Testis (tissue), 3 donors: ENCODE results near the gene GSG1L. TPM values are rescaled to one million over a fixed set of nuclear protein-coding genes. Genes with fewer than 3 reads are reported as not detected.

Experiments used
- DNase-seq: peaks from one replicate; pipeline ENCODE4 v3.0.0-alpha.2; 2019
- H3K27ac ChIP-seq, 2 donors: fragments of 200-600 bp; sonication (generic); one replicate each; pipeline ENCODE4 v1.5.1; 2019
- H3K27me3 ChIP-seq: fragments of 200-600 bp; sonication (generic); one replicate; pipeline ENCODE4 v1.5.1; 2019
- H3K36me3 ChIP-seq: fragments of 200-600 bp; sonication (generic); one replicate; pipeline ENCODE4 v1.5.1; 2017; ENCODE audit warnings: low read depth; ENCODE audit errors: missing control alignments
- H3K4me1 ChIP-seq: fragments of 200-600 bp; sonication (generic); one replicate; pipeline ENCODE4 v1.5.1; 2019
- H3K4me3 ChIP-seq, 2 donors: fragments of 200-600 bp; sonication (generic); one replicate each; pipeline ENCODE4 v1.5.1; 2017 to 2019
- H3K9me3 ChIP-seq: fragments of 200-600 bp; sonication (generic); one replicate; pipeline ENCODE4 v1.5.1; 2017
- POLR2A ChIP-seq: fragments of 450-650 bp; IDR thresholded peaks from one replicate; pipeline ENCODE4 v1.6.1; 2017; ENCODE audit warnings: antibody characterized with exemption, mild to moderate bottlenecking, moderate library complexity
- WGBS, 2 donors: methylation state at CpG; one replicate each; pipeline ENCODE4 v1.1.5; 2018; 5-methylcytosine and 5-hydroxymethylcytosine counted together
- intact Hi-C: fragments of 100-400 bp; cut with DNase I; formaldehyde crosslinking; loops from one replicate; pipeline ENCODE4 v1.15.1; 2023; ENCODE audit warnings: low total_unique reads
- polyA plus RNA-seq: library from polyadenylated mRNA; stranded (reverse); fragments of 350-450 nt; fragmentation: Illumina TruSeq; extraction: RNeasy Lipid Tissue Mini Kit (QIAGEN cat#74804); gene quantifications from one replicate; pipeline ENCODE4 v1.2.3, GENCODE V29; 2014; ENCODE audit warnings: low read depth, low replicate concordance; ENCODE audit not compliant: insufficient read depth
- total RNA-seq, 2 donors: library from RNA; depleted of rRNA; stranded (reverse); fragments of >200 nt; gene quantifications; one replicate each; pipeline ENCODE4 v1.2.3, GENCODE V29; 2016
- TF ChIP-seq, protein P1 (sequence below), 3 experiments: fragments of 450-650 bp in 2 of 3; fragments of 200-600 bp in 1 of 3; sonication (generic) in 1 of 3; IDR thresholded peaks; one replicate each; pipeline ENCODE4 v1.5.1; 2016 to 2019; ENCODE audit warnings: antibody characterized with exemption in 3 of 3, mild to moderate bottlenecking in 2 of 3, moderate library complexity in 1 of 3

Gene GSG1L
- total and polyA plus RNA-seq, 3 donors from 2014 or later = 1.1 to 2.8 (median 1.9) TPM

DNA sequence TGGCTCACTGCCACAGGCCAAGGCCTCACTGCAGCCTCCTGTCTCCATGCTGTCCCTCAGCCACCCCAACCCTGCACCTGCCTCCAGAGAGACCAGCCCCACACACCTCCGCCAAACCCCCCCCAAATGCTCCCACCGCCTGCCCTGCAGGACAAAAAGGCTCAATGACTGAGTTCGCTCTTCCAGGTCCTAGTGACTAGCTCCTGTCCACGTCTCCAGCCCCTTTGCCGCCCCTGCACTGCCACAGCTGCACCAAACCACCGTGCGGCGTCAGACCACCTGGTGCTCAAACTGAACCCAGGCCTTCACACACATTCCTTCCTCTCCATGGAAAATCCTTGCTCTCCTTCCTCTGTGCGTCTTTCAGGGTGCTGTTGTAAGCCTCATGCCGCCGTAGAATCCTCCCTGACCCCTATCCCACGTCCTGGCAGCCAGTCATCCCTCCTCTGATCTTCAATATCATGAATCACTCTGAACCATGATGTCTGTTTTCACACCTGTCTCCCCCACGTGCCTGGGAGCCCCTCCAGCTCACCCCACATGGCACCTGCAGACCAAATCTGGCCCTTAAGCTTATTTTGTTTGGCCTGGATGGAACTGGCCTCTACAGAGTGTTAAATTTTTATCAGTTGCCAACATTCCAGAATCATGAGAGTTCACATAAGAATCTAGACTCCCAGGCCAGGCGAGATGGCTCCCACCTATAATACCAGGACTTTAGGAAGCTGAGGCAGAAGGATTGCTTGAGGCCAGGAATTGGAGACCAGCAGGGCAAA lies 4.3 kb upstream of the GSG1L start:
- DNase-seq = no peak
- H3K27me3 ChIP-seq = no peaks in the 10 kb centered on the region
- intact Hi-C loops = no loop called here
- no peak overlapping the region for H3K27ac ChIP-seq
- no peaks in the 10 kb centered on the region for H3K4me1 ChIP-seq
- no peak overlapping the region for H3K4me3 ChIP-seq
- WGBS, 2 donors = 79 to 81% methylated on average over 14 of the region's 14 CpGs
- TF ChIP-seq POLR2A = no peak
- TF ChIP-seq, protein P1, sequence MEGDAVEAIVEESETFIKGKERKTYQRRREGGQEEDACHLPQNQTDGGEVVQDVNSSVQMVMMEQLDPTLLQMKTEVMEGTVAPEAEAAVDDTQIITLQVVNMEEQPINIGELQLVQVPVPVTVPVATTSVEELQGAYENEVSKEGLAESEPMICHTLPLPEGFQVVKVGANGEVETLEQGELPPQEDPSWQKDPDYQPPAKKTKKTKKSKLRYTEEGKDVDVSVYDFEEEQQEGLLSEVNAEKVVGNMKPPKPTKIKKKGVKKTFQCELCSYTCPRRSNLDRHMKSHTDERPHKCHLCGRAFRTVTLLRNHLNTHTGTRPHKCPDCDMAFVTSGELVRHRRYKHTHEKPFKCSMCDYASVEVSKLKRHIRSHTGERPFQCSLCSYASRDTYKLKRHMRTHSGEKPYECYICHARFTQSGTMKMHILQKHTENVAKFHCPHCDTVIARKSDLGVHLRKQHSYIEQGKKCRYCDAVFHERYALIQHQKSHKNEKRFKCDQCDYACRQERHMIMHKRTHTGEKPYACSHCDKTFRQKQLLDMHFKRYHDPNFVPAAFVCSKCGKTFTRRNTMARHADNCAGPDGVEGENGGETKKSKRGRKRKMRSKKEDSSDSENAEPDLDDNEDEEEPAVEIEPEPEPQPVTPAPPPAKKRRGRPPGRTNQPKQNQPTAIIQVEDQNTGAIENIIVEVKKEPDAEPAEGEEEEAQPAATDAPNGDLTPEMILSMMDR (IDR thresholded peaks at IDR 0.05) = no peak
- H3K36me3 ChIP-seq = no peaks in the 10 kb centered on the region
- no peaks in the 10 kb centered on the region for H3K9me3 ChIP-seq

DNA sequence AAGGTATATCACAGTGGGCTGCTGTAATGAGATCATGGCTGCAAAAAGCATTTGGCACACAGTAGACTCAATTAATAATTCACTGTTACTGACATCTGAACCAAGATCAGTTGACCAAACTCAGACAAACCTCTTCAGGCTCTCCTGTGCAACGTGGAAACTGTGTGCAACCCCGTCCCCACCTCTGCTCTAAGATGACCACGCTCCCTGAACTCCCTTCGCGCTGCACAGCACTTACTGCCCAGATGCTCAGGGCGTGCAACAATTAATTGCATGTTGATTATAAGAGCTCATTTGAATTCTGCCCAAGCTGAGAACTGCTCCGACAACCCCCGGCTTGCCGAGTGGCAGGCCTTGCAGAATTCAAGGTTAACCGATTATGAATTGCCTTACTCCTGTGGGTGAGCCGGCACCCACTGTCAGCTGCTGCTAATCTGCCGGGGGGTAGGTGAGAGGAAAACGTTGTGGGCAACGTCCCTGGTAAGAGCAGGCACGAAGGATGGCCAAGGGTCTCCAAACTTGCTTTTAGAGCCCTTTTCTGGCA lies 1.3 kb upstream of the GSG1L start:
- Histone ChIP-seq H3K27me3 (no peaks in the 10 kb centered on the region), H3K4me3 (no peak overlapping the region), H3K9me3 (no peaks in the 10 kb centered on the region), H3K36me3 (no peaks in the 10 kb centered on the region), H3K27ac (no peak overlapping the region), H3K4me1 (no peaks in the 10 kb centered on the region)
- intact Hi-C loops = no loop called here
- DNase-seq = no peak
- WGBS, 2 donors = 49 to 53% methylated on average over 15 of the region's 15 CpGs
- TF ChIP-seq, protein P1 (IDR thresholded peaks at IDR 0.05) = no peak
- no peak for TF ChIP-seq POLR2A

DNA sequence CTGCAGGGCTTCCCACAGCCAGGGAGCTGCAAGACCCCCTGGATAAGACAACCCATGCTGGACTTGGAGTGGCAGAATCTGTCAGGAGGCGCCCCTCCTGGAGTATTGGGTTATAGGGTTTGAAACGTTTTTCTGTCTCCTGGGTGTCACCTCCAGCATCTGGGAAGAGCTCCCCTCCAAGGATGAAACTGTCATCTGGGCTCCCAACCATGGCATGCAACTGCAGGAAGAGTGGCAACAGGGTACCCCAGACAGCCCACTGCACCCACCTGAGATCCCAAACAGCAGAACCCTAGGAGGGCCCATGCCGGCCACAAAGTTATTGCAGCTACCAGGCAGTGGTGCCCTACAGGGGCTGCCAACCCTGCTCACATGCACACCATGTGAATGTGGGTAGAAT lies 636 bp upstream of the GSG1L start:
- Histone ChIP-seq H3K9me3 (no peaks in the 10 kb centered on the region), H3K4me3 (no peak overlapping the region), H3K27me3 (no peaks in the 10 kb centered on the region), H3K36me3 (no peaks in the 10 kb centered on the region), H3K27ac (no peak overlapping the region), H3K4me1 (no peaks in the 10 kb centered on the region)
- TF ChIP-seq, protein P1 (IDR thresholded peaks at IDR 0.05) = no peak
- TF ChIP-seq POLR2A = no peak
- intact Hi-C loops = no loop called here
- DNase-seq = no peak
- WGBS, 2 donors = 41 to 60% methylated on average over 3 of the region's 3 CpGs

DNA sequence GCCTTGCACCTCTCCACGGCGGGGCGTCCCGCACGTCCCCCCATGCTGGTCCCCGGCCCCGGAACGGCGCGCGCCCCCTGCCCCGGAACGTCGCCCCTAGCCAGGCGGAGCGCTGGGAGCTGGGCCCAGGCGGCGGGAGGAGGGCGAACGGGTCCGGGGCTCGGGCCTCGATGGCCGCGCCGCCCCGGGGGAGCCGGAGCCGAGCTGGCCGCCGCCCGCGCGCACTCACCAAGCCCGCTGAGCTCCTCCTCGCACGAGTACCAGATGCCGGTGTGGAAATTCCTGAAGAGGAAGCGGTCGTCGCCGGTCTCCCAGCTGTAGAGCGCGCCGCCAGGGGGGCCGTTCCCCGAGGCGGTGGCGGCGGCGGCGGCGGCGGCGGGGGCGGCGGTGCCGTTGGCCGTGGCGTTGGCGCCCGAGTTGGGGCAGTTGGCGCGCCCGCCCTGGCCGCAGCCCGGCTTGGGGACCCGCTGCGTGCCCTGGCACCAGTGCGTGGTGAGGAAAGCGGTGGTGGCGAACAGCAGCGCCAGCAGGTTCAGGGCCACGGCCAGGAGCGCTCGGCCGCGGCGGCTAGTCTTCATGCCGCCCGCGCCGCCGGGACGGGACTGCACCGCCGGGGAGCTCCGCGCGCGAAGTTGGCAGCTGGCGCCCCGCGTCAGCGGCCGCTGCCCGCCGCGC lies 530 bp downstream of the GSG1L start:
- no peak for TF ChIP-seq POLR2A
- TF ChIP-seq, protein P1 (IDR thresholded peaks at IDR 0.05) = no peak
- intact Hi-C loops = no loop called here
- no peak for DNase-seq
- peak overlapping the region; percentile 29 to 39 for H3K4me3 ChIP-seq
- no peak overlapping the region for H3K27ac ChIP-seq
- WGBS, 2 donors = 0% methylated on average over 15 of the region's 99 CpGs; no CpG with 5 or more reads in 1 of the 2 donors
- no peaks in the 10 kb centered on the region for H3K4me1 ChIP-seq
- no peaks in the 10 kb centered on the region for H3K9me3 ChIP-seq
- no peaks in the 10 kb centered on the region for H3K36me3 ChIP-seq
- H3K27me3 ChIP-seq = no peaks in the 10 kb centered on the region
